Stimulated activated CD8-positive, alpha-beta memory T cell treated with anti-CD3 and anti-CD28 coated beads, Interleukin-12 subunit alpha, Interleukin-12 subunit beta, amount 100 ng/mL, for 4 hours (primary cell): ENCODE results near the gene TRAF7.

Experiments used
- DNase-seq: peaks from one replicate; pipeline ENCODE4 v3.0.0-alpha.2; 2020; ENCODE audit warnings: low read depth

The TRAF7 gene

GRCh38 chr16:2216330-2216729 is 60.7 kb downstream of the TRAF7 start:
- DNase-seq: no peak

GRCh38 chr16:2223221-2223941 is 67.8 kb downstream of the TRAF7 start, which contains the start of gene E4F1:
Gene E4F1 (plus strand): TSS chr16:2223591. CDS start chr16:2223614, 23 bp downstream.
- peak; percentile 98 for DNase-seq

GRCh38 chr16:2223942-2224486 is 68.4 kb downstream of the TRAF7 start:
- DNase-seq: no peak

GRCh38 chr16:2226245-2226793 is 70.7 kb downstream of the TRAF7 start:
- DNase-seq: no peak

GRCh38 chr16:2226918-2227317 is 71.3 kb downstream of the TRAF7 start:
- DNase-seq: no peak
